ENCODE results near the gene NAPSA. TPM values are rescaled to one million over a fixed set of nuclear protein-coding genes. Genes with fewer than 3 reads are reported as not detected.

NAPSA gene
- polyA plus RNA-seq, 1 of the 3 experiments (the other 2 are of a cell fraction): 0.43 TPM

- no peaks in the 10 kb centered on the region for H4K20me1 ChIP-seq (ENCODE audit: insufficient read depth)
- TF ChIP-seq, protein P1, sequence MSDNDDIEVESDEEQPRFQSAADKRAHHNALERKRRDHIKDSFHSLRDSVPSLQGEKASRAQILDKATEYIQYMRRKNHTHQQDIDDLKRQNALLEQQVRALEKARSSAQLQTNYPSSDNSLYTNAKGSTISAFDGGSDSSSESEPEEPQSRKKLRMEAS (IDR thresholded peaks at IDR 0.05; ENCODE audit: low read depth): no peak
- no peak for TF ChIP-seq JUND (IDR thresholded peaks at IDR 0.05)
- TF ChIP-seq RXRA (IDR thresholded peaks at IDR 0.05; ENCODE audit: borderline replicate concordance, low read depth): no peak
- TF ChIP-seq EZH2phosphoT487 (IDR thresholded peaks at IDR 0.05; ENCODE audit: borderline replicate concordance, low read depth): no peak
- no peak for TF ChIP-seq FOXJ3 (CRISPR knock-in tag; IDR thresholded peaks at IDR 0.05)
- no peaks in the 10 kb centered on the region for H3K9me3 ChIP-seq
- peaks cover 4% of the 10 kb centered on the region for H3F3A ChIP-seq (replicated peaks; ENCODE audit: insufficient read depth)
- H3K79me2 ChIP-seq (ENCODE audit: insufficient read depth): no peaks in the 10 kb centered on the region
- H3K4me1 ChIP-seq (ENCODE audit: control insufficient read depth in 1 of 2, insufficient read depth in 2 of 2, low read depth in 1 of 2, low read length in 1 of 2): no peaks in the 10 kb centered on the region; a peak in 1 of 4 replicates
- no peak for DNase-seq
- H3K9me2 ChIP-seq: no peaks in the 10 kb centered on the region
- no peak overlapping the region for H3K4me3 ChIP-seq (ENCODE audit: low read depth in 2 of 2, low read length in 1 of 2)
- no peak overlapping the region for H2AFZ ChIP-seq (ENCODE audit: low read depth)
- 19% methylated on average over 21 of the region's 21 CpGs for WGBS (ENCODE audit: low lambda C conversion rate)
- POLR2A ChIA-PET: no interaction called here
- H3K36me3 ChIP-seq (replicated peaks in 1 of 2; ENCODE audit: control insufficient read depth in 1 of 2, insufficient read depth in 2 of 2, low read length in 1 of 2): no peaks in the 10 kb centered on the region
- peaks cover 52% of the 10 kb centered on the region for H3K27me3 ChIP-seq (ENCODE audit: insufficient read depth)
- H3K4me2 ChIP-seq: no peak overlapping the region
- CTCF ChIA-PET: interaction anchor here (2.3 kb wide), 1 partner anchor 20 kb away, joined by 10 read pairs; the partner anchor contains the start of gene KCNC3
- H3K9ac ChIP-seq: no peak overlapping the region
- no peak overlapping the region for H3K27ac ChIP-seq (ENCODE audit: low read depth in 2 of 2, low read length in 1 of 2)
Observed at GRCh38 chr19:50308991-50309390, 56.4 kb downstream of the NAPSA start.

Other genes with a start within 250 kb of the NAPSA start
- not detected in 2 replicates for gene IZUMO2, start 202.4 kb downstream of the NAPSA start, polyA plus RNA-seq (2012; rRNA removed)
- 0.02 TPM in 1 of 2 replicates, not detected in the other for gene MYH14, start 162.0 kb downstream of the NAPSA start, polyA plus RNA-seq (2012; rRNA removed)
- 0.26 and 0.30 TPM in 2 replicates for gene KCNC3, start 36.3 kb downstream of the NAPSA start, polyA plus RNA-seq (2012; rRNA removed)
- gene NR1H2, start 10.8 kb upstream of the NAPSA start, polyA plus RNA-seq (2012; rRNA removed): 72.8 and 108 TPM in 2 replicates
- gene POLD1, start 18.7 kb upstream of the NAPSA start, polyA plus RNA-seq (2012; rRNA removed): 28.6 and 33.6 TPM in 2 replicates
- not detected in 2 replicates for gene SPIB, start 53.3 kb upstream of the NAPSA start, polyA plus RNA-seq (2012; rRNA removed)
- not detected in 2 replicates for gene MYBPC2, start 67.3 kb upstream of the NAPSA start, polyA plus RNA-seq (2012; rRNA removed)
- 218 and 219 TPM in 2 replicates for gene EMC10, start 110.9 kb upstream of the NAPSA start, polyA plus RNA-seq (2012; rRNA removed)
- 1.1 and 1.3 TPM in 2 replicates for gene GARIN5A, start 111.2 kb upstream of the NAPSA start, polyA plus RNA-seq (2012; rRNA removed)
- gene JOSD2, start 145.6 kb upstream of the NAPSA start, polyA plus RNA-seq (2012; rRNA removed): 71.5 and 81.2 TPM in 2 replicates
- 0.07 and 0.32 TPM in 2 replicates for gene ASPDH, start 148.3 kb upstream of the NAPSA start, polyA plus RNA-seq (2012; rRNA removed)
- 5.4 and 6.9 TPM in 2 replicates for gene LRRC4B, start 202.8 kb upstream of the NAPSA start, polyA plus RNA-seq (2012; rRNA removed)